Measurements from ENCODE around the gene KIF12.

The KIF12 gene

GRCh38 chr9:114102484-114102883, 3.4 kb upstream of the KIF12 start:
- no peak for DNase-seq

DNA sequence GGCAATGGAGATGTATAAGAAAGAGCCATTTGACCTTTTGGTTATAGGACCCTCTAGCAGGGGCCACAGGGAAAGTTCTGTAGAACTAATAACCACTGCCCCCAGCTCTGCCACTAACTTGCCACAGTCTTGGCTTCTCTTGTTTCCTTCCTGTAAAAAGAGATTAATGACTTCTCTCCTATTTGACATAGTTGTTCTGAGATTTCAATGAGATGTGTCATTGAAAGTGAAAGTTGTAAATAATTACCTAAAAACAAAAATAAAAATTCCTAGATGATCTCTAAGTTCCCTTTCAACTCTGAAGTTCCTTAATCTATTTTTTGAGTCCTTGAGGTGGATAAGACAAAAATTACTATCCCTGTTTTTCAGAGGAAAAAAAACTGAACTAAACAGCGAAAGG, 1.4 kb upstream of the KIF12 start:
- no peak for DNase-seq

- no peak for DNase-seq
Observed at GRCh38 chr9:114099669-114100270, 678 bp upstream of the KIF12 start.

- DNase-seq = peak in 1 of 2 donors; percentile 29
Observed at GRCh38 chr9:114098021-114098935, 814 bp downstream of the KIF12 start.

- no peak for DNase-seq
Observed at GRCh38 chr9:114097613-114098020, 1.5 kb downstream of the KIF12 start.

DNA sequence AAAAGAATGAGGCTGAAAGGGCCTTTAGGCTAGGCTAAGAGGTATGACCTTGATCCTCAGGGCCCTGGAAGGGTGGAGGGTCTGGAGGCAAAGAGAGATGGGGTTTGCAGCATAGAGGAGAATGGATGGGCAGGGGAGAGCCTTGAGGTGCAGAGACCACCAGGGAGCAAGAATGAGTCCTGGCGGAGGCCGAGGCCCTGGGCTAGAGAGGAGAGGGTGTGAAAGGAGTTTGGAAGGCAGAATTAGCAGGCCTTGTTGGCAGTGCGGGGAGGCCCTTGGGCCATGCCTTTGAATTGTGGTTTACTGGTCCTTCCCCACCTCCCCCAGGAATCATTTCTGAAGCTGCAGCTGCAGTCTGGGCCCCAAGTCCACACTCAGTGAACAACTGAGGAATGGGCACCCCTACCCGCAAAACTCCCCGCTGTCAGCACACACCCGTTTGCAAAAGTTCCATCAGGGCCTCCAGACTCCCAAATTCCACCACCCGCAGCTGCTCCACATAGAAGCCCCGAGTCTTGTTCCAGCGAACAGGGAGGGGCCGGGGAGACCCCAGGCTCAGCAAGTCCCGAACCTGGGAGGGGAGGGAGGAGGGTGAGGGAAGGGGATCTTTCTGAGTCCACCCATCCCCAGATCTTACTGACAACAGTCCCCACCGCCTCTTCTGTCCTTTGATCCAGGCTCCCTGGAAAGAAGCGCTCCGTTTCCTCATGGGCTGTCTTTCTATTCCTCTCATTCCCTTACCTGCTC, 2.1 kb downstream of the KIF12 start:
- DNase-seq = no peak

DNA sequence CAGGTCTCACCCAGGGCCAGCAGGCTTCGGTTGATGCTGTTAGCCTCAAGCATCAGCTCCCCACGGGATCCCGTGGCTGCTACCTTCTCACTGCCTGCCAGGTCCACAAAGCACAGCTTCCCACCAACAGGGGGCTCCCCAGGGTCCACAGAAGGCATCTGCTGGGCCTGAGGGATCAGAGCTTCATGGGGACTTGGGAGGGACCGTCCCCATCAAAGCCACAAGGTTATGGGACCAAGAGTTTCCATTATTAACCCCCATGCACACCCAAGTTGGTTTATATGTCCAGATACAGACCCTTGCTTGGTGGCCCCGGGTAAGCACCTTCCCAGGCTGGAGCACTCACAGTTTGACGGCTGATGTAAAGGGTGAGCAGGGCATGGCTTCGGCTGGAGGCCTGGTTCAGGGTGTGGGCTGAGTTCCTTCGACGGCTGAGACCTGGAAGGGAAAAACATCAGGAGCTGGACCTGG, 3.0 kb downstream of the KIF12 start:
- DNase-seq = no peak

- DNase-seq = no peak
Observed at GRCh38 chr9:114094971-114095370, 4.1 kb downstream of the KIF12 start.

DNA sequence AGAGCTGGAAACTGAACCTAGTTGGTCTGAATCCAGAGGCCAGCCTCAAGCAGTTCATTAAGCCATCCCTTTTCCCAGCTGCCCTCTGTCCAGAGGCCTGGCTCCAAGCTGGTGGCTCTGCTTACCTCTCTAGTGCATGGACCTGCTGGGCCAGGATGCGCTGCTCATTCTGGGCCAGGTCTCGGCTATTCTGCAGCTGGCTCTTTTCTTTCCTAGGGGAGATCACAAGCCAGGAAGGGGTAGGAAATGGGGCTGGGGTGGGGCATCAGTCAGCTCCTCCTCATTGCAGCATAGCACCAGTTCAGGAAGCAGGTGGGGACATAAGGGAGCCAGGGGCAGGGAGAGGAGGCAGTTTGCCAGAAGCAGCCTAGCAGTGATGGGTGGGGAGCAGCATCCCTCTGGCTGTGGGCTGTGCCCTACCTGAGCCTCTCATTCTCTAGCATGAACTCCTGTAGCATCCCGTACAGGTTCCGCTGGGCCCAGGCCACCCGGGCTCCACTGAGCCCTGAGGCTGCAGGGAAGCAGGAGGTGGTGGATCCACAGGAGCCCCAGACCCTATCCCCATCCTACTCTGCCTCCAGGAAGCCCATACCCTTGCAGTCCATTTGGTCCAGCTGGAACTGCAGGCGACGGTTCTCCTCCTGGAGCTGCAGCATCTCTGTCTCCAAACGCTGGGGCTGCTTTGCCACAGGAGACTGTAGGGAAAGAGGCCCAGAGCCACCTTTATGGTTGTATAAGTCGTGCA, 5.2 kb downstream of the KIF12 start:
- DNase-seq = no peak

DNA sequence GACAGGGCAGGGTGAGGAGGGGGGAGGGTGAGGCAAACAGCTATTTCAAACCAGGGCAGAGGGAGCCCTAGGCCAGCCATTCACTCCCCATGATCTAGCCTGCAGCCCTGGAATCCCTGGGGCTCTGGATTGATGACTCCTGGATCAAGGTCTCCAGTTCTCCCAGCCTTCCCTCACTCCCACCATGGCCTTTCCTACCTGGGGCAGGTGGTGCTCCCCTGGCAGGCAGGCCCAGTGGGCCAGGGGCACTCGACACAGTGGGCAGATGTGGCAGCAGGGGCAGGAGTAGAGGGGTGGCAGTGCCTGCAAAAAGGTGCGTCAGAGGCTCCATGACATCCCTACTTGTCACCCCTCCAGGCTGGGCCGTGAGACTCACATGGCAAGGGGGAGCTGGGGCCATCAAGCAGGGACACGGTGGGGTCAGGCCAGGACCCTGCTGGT, 6.0 kb downstream of the KIF12 start:
- no peak for DNase-seq

DNA sequence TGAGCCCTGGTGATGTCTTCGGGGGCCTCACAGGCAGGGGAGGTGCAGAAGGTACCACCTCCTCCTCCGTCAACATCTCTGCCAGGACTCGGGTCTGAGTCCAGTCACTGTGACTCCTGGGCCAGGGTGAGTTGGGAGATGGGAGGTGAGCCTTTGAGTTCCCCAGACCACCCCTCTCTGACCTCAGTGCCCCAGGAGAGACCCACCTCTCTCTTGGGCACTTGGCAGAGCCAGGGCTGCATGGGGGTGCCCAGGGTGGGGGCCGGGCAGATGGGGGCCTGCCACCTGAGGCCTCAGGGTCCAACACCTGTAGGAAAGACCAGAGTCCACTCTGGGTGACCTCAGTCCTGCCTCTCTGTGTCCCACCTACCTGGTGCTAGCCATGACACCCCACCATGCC, 6.8 kb downstream of the KIF12 start:
- no peak for DNase-seq

DNA sequence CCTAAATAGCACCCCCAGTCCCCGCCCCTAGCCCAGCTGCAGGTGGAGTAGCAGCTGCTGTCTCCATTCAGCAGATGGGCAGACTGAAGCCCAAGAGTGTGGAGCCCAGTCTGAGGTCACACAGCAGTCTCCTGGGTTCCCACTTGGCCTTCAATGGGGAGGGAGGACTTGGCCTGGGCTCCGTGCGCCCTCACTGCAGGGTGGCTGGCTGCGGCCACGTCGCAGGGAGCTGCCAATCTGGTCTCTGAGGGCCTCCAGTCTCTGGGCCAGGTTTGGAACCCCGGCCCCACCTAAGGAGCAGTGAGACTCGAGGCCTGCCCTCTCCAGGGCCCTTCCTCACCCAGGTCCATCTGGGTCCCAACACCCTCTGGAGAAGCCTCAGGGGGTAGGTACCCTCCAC, 7.4 kb downstream of the KIF12 start:
- no peak for DNase-seq

DNA sequence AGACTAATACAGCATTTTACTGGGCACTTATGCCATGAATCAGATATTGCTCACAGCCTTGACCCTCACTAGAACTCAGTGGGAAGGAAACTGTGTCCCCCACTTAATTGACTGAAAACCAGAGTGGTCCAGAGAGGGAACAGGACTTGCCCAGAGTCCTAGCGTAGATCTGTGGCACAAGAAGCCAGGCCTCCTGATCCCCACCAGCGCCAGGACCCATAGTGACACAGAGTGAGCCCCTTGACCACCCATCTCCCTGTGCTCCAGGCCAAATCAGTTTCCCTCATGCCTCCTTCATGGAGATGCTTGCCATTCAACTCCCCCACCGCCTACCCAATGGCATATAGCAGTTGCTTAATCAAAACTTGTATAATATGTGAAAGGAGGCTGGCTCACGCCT, 8.3 kb downstream of the KIF12 start:
- no peak for DNase-seq

DNA sequence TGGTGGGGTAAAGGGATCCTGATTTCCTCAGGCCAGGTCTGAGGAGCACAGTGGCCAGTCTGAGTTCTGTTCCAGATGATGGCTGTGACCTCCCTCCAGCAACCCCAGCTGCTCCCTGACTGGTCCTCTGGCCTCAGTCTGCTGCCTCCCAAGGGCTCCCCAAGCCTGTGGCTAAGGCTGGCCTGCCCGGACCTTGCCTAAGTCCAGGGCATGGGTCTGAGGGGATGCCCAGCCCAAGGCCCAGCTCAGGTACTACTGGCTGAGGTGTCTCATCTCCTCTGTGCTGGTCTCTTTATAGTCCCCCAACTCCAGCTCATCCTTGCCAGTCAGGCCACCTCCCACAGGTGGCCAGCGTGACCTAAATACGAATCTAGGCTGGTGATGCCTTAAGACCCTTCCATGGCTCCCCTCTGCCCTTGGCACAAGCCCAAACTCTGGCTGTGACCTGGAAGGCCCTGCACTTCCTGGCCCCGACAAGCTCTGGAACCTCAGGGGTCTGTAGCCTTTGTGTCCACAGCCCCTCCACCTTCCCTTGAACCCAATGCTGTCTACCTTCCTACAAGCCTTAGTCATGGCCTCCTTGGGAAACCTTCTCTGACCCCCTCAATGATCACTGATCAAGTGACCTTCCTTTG, 9.8 kb downstream of the KIF12 start:
- no peak for DNase-seq

GRCh38 chr9:114088571-114089170, 10.4 kb downstream of the KIF12 start:
- DNase-seq = no peak

- DNase-seq = no peak
Observed at GRCh38 chr9:114087721-114088120, 11.4 kb downstream of the KIF12 start.

GRCh38 chr9:114086607-114087006, 12.5 kb downstream of the KIF12 start:
- DNase-seq = no peak

DNA sequence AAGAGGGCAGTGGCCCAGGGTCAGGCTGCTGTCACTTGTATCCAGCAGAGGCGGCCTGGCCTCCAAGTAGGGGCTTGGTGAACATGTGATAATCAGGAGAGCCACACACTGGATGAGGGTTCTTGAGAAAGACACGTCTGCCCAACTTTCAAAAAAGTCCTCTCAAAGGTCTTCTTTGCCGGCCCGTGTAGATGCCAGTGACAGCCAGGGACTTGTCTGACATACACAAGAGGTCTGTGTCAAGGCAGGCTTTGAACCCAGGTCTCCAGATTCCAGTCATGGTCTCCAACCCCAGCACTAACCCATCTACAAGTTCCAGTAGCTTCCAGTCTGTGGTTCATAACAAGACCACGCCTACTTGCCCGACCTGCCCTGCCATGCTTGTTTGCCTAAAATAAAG, 13.1 kb downstream of the KIF12 start:
- no peak for DNase-seq

GRCh38 chr9:114085387-114085789, 13.7 kb downstream of the KIF12 start:
- no peak for DNase-seq

DNA sequence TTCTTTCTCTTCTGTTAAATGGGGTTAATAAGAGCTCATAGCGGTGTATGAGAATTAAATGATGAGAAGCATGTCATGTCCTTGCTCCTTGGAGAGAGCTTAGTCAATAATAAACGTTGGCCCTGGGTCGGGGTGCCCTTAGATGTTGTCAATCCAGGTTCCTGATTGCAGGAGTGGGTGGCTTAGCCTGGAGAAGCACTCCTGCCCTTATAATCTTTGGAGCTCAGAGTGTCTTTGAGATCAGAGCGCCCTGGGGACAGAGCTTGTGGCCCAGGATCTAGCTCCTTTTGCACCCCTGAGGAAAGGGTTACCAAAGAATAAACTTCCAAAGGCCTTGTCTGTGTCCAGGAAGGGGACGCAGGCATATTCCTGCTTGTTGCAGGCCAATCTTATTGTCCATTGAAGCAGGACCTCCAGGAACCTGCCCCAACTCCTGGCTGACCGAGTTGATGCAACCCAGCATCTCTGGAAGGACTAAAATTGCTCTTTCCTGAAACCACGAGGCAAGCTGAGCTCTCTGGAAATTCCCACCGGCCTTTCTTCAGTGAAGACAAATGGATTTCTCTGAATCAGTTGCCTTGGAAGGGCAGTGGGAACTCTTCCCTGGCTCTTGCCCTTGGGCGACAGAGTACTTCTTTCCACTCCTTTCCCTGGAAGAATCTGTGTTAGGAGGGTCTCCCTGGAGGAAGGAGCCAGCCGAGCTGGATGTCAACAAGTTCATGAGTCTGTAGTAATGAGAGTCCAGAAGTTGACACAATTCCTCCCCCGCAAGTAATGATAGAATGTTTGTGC, 14.6 kb downstream of the KIF12 start:
- DNase-seq = no peak

DNA sequence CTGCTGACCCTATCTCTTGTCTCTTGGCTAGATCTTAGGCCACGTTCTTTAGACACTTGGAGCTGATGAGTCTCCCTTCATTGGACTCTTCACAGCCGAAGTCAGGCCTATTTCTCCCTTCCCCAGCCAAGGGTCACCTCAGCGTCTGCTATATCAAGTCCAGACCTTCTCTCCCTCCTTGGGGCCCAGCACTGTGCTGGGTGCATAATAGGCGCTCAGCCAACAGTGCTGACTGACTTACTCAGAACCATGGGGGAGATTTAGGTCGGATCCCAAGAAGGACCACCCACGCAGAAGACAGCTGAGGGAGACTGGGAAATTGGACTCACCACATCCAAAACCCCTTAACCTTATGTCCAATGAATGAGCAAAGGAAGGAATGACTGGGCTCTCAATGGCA, 15.4 kb downstream of the KIF12 start:
- no peak for DNase-seq
